H1 (cell line): ENCODE data around the gene CNTF. TPM values are rescaled to one million over a fixed set of nuclear protein-coding genes. Genes with fewer than 3 reads are reported as not detected.

Source experiments
- CBX5 ChIP-seq: fragments of 300-800, 300-1000 bp; sonication (generic); IDR thresholded peaks from 2 replicates; pipeline ENCODE4 v1.7.1; 2016; ENCODE audit warnings: antibody characterized with exemption, low read length, low read depth
- CHD7 ChIP-seq: fragments of 300-600 bp; sonication (generic); IDR thresholded peaks from 2 replicates; pipeline ENCODE4 v1.7.1; 2012; ENCODE audit warnings: low read length, moderate library complexity, mild to moderate bottlenecking, inconsistent platforms; ENCODE audit not compliant: insufficient replicate concordance
- polyA plus RNA-seq, 7 experiments: library from polyadenylated mRNA; depleted of rRNA in 3 of 7; stranded (reverse) in 5 of 7; unstranded in 2 of 7; fragments of >200 nt in 5 of 7; fragments of 200-250 nt in 2 of 7; gene quantifications; 1 replicate in 5 of 7; 2 replicates in 1 of 7; 4 replicates in 1 of 7; pipeline versions ENCODE4 v1.2.1 to v1.2.3, GENCODE V29; 2011 to 2013; ENCODE audit warnings: missing spikeins in 2 of 7, mixed read lengths in 2 of 7
- total RNA-seq: library from RNA; stranded (reverse); fragmentation: NEBNext Ultra II Directional; extraction: Animal tissue kit (Norgen Biotek cat#: 25700); gene quantifications from 2 replicates; pipeline ENCODE4 v1.2.1, GENCODE V29; 2021

Gene CNTF
- total and polyA plus RNA-seq, 2 of the 8 experiments (the other 6 are each of a cell fraction or from before 2014, with no cell fraction given) = 0.41 to 1.5 TPM

GRCh38 chr11:58639669-58640068 lies 17.2 kb downstream of the CNTF start (continued):
- no peak for TF ChIP-seq CHD7
- TF ChIP-seq CBX5 = no peak
